HG02870 (cell line): Measurements from ENCODE around the gene ANAPC4.

Source experiments
- ATAC-seq: cut with Tn5 transposase; IDR thresholded peaks from one replicate; pipeline ENCODE4 v1.9.1; 2021; ENCODE audit warnings: mild to moderate bottlenecking, moderate library complexity; ENCODE audit not compliant: unreplicated experiment

The ANAPC4 gene

GRCh38 chr4:25377572-25378436 is 741 bp downstream of the ANAPC4 start:
- peak; percentile 3 for ATAC-seq

- no peak for ATAC-seq
Measured at GRCh38 chr4:25378437-25378743, 1.3 kb downstream of the ANAPC4 start.

- no peak for ATAC-seq
Measured at GRCh38 chr4:25379591-25379990, 2.5 kb downstream of the ANAPC4 start.

- no peak for ATAC-seq
Measured at GRCh38 chr4:25383647-25384046, 6.6 kb downstream of the ANAPC4 start.

GRCh38 chr4:25386926-25387325 is 9.9 kb downstream of the ANAPC4 start:
- ATAC-seq: no peak

- no peak for ATAC-seq
Measured at GRCh38 chr4:25397305-25397704, 20.2 kb downstream of the ANAPC4 start.

GRCh38 chr4:25399510-25399909 is 22.4 kb downstream of the ANAPC4 start:
- ATAC-seq: no peak

- no peak for ATAC-seq
Measured at GRCh38 chr4:25401066-25401465, 24.0 kb downstream of the ANAPC4 start.

GRCh38 chr4:25402521-25402920 is 25.5 kb downstream of the ANAPC4 start:
- no peak for ATAC-seq

GRCh38 chr4:25403699-25404098 is 26.6 kb downstream of the ANAPC4 start:
- no peak for ATAC-seq

GRCh38 chr4:25405453-25405852 is 28.4 kb downstream of the ANAPC4 start:
- ATAC-seq: no peak

- no peak for ATAC-seq
Measured at GRCh38 chr4:25406081-25406692, 29.1 kb downstream of the ANAPC4 start.

- no peak for ATAC-seq
Measured at GRCh38 chr4:25410820-25411529, 33.9 kb downstream of the ANAPC4 start.

- no peak for ATAC-seq
Measured at GRCh38 chr4:25413261-25413660, 36.2 kb downstream of the ANAPC4 start.

- ATAC-seq: no peak
Measured at GRCh38 chr4:25417014-25417413, 40.0 kb downstream of the ANAPC4 start.

- no peak for ATAC-seq
Measured at GRCh38 chr4:25420931-25421330, 43.9 kb downstream of the ANAPC4 start.

- peak; percentile 79 for ATAC-seq
Measured at GRCh38 chr4:25421816-25422525, 44.9 kb downstream of the ANAPC4 start.

- no peak for ATAC-seq
Measured at GRCh38 chr4:25423548-25423947, 46.5 kb downstream of the ANAPC4 start.

- no peak for ATAC-seq
Measured at GRCh38 chr4:25424539-25425228, 47.6 kb downstream of the ANAPC4 start.

GRCh38 chr4:25425361-25425760 is 48.3 kb downstream of the ANAPC4 start:
- no peak for ATAC-seq

GRCh38 chr4:25427871-25428270 is 50.8 kb downstream of the ANAPC4 start:
- ATAC-seq: no peak
